ENCODE measurements around the gene HPX. TPM values are rescaled to one million over a fixed set of nuclear protein-coding genes. Genes with fewer than 3 reads are reported as not detected.

The HPX gene
- total and polyA plus RNA-seq, 2 of the 13 experiments (the other 11 are each of a cell fraction or from before 2014, with no cell fraction given) = 9.2 to 57.4 TPM

DNA sequence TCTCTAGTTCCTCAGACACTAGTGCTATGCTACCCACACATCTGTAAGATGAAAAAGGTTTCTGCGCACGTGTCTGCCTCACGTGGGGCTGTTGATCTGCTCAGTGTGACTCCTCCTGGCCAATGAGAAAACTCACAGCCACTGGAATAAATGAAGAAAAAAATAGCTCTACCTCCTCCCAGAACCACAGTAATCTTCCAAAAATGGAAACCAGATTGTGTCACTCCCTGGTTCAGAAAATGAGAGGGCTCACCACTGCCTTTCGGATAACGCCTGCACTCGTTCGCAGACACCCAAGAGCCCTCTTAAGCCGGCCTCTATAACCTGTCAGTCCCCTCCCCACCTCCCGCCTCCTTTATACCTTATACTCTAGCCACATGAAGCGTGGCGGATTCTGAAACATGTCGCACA is 27.0 kb downstream of the HPX start:
- Histone ChIP-seq H4K20me1 (ENCODE audit: insufficient read depth, low read length) (no peaks in the 10 kb centered on the region), H3K27me3 (ENCODE audit: control insufficient read depth in 1 of 2, insufficient read depth in 2 of 2, low read length in 2 of 2) (peaks cover 0 to 20% of the 10 kb centered on the region in 2 experiments; a peak in 3 of 5 replicates), H3K36me3 (replicated peaks in 1 of 2; ENCODE audit: control insufficient read depth in 1 of 2, insufficient read depth in 2 of 2, low read length in 2 of 2) (no peaks in the 10 kb centered on the region), H3K4me2 (ENCODE audit: low read depth, low read length) (no peak overlapping the region), H3K79me2 (ENCODE audit: insufficient read depth, low read length) (no peaks in the 10 kb centered on the region), H2AFZ (ENCODE audit: low read length) (no peak overlapping the region), H3K9ac (ENCODE audit: insufficient read depth, low read depth, low read length) (no peak overlapping the region), H3K4me1 (ENCODE audit: insufficient read depth, low read length) (peaks cover 4% of the 10 kb centered on the region; the same call in 1 of the 2 replicates), H3K4me3 (replicated peaks in 1 of 3; ENCODE audit: insufficient read depth in 1 of 3, low read depth in 2 of 3, low read length in 3 of 3) (no peak overlapping the region), H3K9me3 (ENCODE audit: low read length) (no peaks in the 10 kb centered on the region), H3K27ac (ENCODE audit: extremely low read length, insufficient read depth, low read length) (no peak overlapping the region)
- DNase-seq (ENCODE audit: low spot score) (no peak), ATAC-seq (no peak), FAIRE-seq (no peak)
- ChIA-PET CTCF (ENCODE audit: low intra/inter-chr PET ratio, low total read pairs) (no interaction called here), POLR2A (no interaction called here)
- WGBS (ENCODE audit: low lambda C conversion rate) = 71% methylated on average over 12 of the region's 12 CpGs
- BruUV-seq (replicated peaks) = no TSS peak
- intact Hi-C loops (cut with micrococcal nuclease; ENCODE audit: unreplicated experiment) = no loop called here
- in situ Hi-C loops (cut with HindIII; ENCODE audit: extremely low pct_ligation_motif_present, low pct_unique_long_range_greater_than_20kb) = no loop called here
- no peak for TF ChIP-seq LCORL (IDR thresholded peaks at IDR 0.05)
- no peak for TF ChIP-seq LCORL (CRISPR knock-in tag; IDR thresholded peaks at IDR 0.05)
- no peak for TF ChIP-seq RBM22 (optimal IDR thresholded peaks at IDR 0.05; ENCODE audit: low read length)
- no peak for TF ChIP-seq MTF1 (CRISPR knock-in tag; IDR thresholded peaks at IDR 0.05)
- TF ChIP-seq, protein P1, sequence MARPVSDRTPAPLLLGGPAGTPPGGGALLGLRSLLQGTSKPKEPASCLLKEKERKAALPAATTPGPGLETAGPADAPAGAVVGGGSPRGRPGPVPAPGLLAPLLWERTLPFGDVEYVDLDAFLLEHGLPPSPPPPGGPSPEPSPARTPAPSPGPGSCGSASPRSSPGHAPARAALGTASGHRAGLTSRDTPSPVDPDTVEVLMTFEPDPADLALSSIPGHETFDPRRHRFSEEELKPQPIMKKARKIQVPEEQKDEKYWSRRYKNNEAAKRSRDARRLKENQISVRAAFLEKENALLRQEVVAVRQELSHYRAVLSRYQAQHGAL (CRISPR knock-in tag; IDR thresholded peaks at IDR 0.05; ENCODE audit: not compliant biosample characterization) = no peak
- no peak for TF ChIP-seq ZNF768 (CRISPR knock-in tag; IDR thresholded peaks at IDR 0.05)
- no peak for TF ChIP-seq ZZZ3 (CRISPR knock-in tag; IDR thresholded peaks at IDR 0.05; ENCODE audit: borderline replicate concordance)
- no peak for TF ChIP-seq ZNF772 (CRISPR knock-in tag; IDR thresholded peaks at IDR 0.05)
- TF ChIP-seq AGO1 (IDR thresholded peaks at IDR 0.05; ENCODE audit: low read depth, low read length, poor library complexity, severe bottlenecking) = no peak
- TF ChIP-seq KDM2A (CRISPR knock-in tag; IDR thresholded peaks at IDR 0.05; ENCODE audit: borderline replicate concordance, low read depth) = no peak
- no peak for TF ChIP-seq ZC3H13 (CRISPR knock-in tag; IDR thresholded peaks at IDR 0.05)
- TF ChIP-seq ZNF12 (CRISPR knock-in tag; IDR thresholded peaks at IDR 0.05) = no peak
- TF ChIP-seq ZNF720 (CRISPR knock-in tag; IDR thresholded peaks at IDR 0.05) = no peak
- no peak for TF ChIP-seq MAFF (IDR thresholded peaks at IDR 0.05; ENCODE audit: low read depth, low read length)
- TF ChIP-seq ZNF792 (CRISPR knock-in tag; IDR thresholded peaks at IDR 0.05) = no peak
- no peak for TF ChIP-seq GTF3A (CRISPR knock-in tag; conservative IDR thresholded peaks at IDR 0.05)
- TF ChIP-seq, protein P2, sequence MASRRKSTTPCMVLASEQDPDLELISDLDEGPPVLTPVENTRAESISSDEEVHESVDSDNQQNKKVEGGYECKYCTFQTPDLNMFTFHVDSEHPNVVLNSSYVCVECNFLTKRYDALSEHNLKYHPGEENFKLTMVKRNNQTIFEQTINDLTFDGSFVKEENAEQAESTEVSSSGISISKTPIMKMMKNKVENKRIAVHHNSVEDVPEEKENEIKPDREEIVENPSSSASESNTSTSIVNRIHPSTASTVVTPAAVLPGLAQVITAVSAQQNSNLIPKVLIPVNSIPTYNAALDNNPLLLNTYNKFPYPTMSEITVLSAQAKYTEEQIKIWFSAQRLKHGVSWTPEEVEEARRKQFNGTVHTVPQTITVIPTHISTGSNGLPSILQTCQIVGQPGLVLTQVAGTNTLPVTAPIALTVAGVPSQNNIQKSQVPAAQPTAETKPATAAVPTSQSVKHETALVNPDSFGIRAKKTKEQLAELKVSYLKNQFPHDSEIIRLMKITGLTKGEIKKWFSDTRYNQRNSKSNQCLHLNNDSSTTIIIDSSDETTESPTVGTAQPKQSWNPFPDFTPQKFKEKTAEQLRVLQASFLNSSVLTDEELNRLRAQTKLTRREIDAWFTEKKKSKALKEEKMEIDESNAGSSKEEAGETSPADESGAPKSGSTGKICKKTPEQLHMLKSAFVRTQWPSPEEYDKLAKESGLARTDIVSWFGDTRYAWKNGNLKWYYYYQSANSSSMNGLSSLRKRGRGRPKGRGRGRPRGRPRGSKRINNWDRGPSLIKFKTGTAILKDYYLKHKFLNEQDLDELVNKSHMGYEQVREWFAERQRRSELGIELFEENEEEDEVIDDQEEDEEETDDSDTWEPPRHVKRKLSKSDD (CRISPR knock-in tag; IDR thresholded peaks at IDR 0.05; ENCODE audit: low read depth) = no peak

Measured in HepG2 (cell line).